Body of pancreas (tissue), 4 donors: ENCODE results near the gene FLII. TPM values are rescaled to one million over a fixed set of nuclear protein-coding genes. Genes with fewer than 3 reads are reported as not detected.
"Not testable (repeated sequence)": the region's sequence is repeated elsewhere in the genome, so short reads cannot be mapped to it uniquely, and the experiment has no call there.

Source experiments
- ATAC-seq: fragments of 150-250 bp; one replicate; pipeline ENCODE4 v1.9.1; 2016
- DNase-seq, 4 donors: peaks; one replicate each; pipeline ENCODE4 v3.0.0-alpha.2; 2019
- H3K27ac ChIP-seq, 4 donors: fragments of 200-600 bp; sonication (generic); 1 replicate in 3 of 4; 2 replicates in 1 of 4; pipeline versions ENCODE4 v1.5.1 to v1.6.1; 2016 to 2019; ENCODE audit warnings: mild to moderate bottlenecking in 1 of 4, mixed read lengths in 1 of 4, moderate library complexity in 1 of 4
- H3K27me3 ChIP-seq, 2 donors: fragments of 200-600 bp; sonication (generic); one replicate each; pipeline ENCODE4 v1.6.0; 2016; ENCODE audit warnings: mild to moderate bottlenecking in 1 of 2
- H3K36me3 ChIP-seq, 2 donors: fragments of 200-600 bp; sonication (generic); replicated peaks in 1 of 2; 2 replicates each; pipeline ENCODE4 v1.5.1; 2016; ENCODE audit warnings: low read depth in 2 of 2; ENCODE audit not compliant: insufficient read depth in 1 of 2
- H3K4me1 ChIP-seq: fragments of 200-600 bp; sonication (generic); one replicate; pipeline ENCODE4 v1.6.0; 2016
- H3K4me3 ChIP-seq, 2 donors: fragments of 200-600 bp; sonication (generic); 1 replicate in 1 of 2; 2 replicates in 1 of 2; pipeline ENCODE4 v1.5.1; 2016 to 2019
- H3K9me3 ChIP-seq, 3 donors: fragments of 200-600 bp; sonication (generic); 1 replicate in 2 of 3; 2 replicates in 1 of 3; pipeline ENCODE4 v1.5.1; 2016
- POLR2A ChIP-seq, 3 donors: fragments of 450-650 bp; IDR thresholded peaks; one replicate each; pipeline ENCODE4 v1.6.1; 2016; ENCODE audit warnings: antibody characterized with exemption in 3 of 3, mild to moderate bottlenecking in 2 of 3
- WGBS, 2 donors: methylation state at CpG; one replicate each; pipeline ENCODE4 v1.1.5; 2017; 5-methylcytosine and 5-hydroxymethylcytosine counted together
- intact Hi-C: fragments of 100-400 bp; cut with DNase I; formaldehyde crosslinking; loops from one replicate; pipeline ENCODE4 v1.15.1; 2023
- total RNA-seq, 2 donors: library from RNA; depleted of rRNA; stranded (reverse); fragments of >200 nt; gene quantifications; one replicate each; pipeline ENCODE4 v1.1.0, GENCODE V29; 2016
- TF ChIP-seq, protein P1 (sequence below), 7 experiments: fragments of 450-650 bp in 4 of 7; fragments of 200-600 bp in 3 of 7; sonication (generic) in 3 of 7; IDR thresholded peaks; one replicate each; pipeline ENCODE4 v1.5.1; 2016 to 2019; ENCODE audit warnings: antibody characterized with exemption in 7 of 7

Gene FLII
- total RNA-seq, 2 donors from 2014 or later, result 154 to 173 TPM

DNA sequence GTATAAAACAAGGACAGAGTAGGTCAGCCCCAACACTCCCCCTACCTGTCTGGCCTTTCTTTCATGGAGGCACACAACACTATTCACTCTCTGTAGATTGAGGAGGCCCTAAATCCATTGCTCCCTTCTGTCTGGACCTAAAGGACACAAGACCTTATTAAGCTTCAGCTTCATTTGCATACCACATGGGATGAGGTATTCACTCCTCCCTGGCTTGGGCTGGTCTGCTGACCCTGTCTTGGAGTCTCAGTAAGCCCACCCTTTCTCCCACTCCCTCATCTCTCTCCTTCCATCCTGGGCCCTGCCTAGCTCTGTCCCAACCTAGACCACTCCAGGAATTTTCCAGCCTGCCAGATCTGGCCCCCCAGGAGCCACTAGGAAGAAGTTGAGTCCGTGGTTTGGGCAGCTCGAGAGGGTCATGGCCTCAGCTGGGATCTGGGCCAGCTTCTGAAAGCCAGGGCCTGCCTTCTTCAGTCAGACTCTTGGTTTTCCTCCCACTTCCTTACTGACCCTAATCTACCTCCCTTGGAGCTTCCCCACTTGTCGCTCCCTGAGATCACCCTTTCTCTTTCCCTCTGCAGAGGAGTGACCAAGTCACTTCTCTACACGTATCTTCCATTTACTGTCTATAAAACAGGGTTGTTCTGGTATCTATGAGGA, 39.7 kb downstream of the FLII start:
- intact Hi-C loops, result no loop called here
- DNase-seq, result peak in 2 of 4 donors; percentile 27 to 38
- TF ChIP-seq, protein P1, sequence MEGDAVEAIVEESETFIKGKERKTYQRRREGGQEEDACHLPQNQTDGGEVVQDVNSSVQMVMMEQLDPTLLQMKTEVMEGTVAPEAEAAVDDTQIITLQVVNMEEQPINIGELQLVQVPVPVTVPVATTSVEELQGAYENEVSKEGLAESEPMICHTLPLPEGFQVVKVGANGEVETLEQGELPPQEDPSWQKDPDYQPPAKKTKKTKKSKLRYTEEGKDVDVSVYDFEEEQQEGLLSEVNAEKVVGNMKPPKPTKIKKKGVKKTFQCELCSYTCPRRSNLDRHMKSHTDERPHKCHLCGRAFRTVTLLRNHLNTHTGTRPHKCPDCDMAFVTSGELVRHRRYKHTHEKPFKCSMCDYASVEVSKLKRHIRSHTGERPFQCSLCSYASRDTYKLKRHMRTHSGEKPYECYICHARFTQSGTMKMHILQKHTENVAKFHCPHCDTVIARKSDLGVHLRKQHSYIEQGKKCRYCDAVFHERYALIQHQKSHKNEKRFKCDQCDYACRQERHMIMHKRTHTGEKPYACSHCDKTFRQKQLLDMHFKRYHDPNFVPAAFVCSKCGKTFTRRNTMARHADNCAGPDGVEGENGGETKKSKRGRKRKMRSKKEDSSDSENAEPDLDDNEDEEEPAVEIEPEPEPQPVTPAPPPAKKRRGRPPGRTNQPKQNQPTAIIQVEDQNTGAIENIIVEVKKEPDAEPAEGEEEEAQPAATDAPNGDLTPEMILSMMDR (IDR thresholded peaks at IDR 0.05), result no peak
- no peak for TF ChIP-seq POLR2A (IDR thresholded peaks at IDR 0.05)
- no peaks in the 10 kb centered on the region for H3K9me3 ChIP-seq
- H3K36me3 ChIP-seq, result no peaks in the 10 kb centered on the region
- H3K27ac ChIP-seq, result no peak overlapping the region
- WGBS, 2 donors, result 41 to 56% methylated on average over 4 of the region's 4 CpGs
- no peaks in the 10 kb centered on the region for H3K4me1 ChIP-seq
- no peaks in the 10 kb centered on the region for H3K27me3 ChIP-seq
- ATAC-seq, result peak; percentile 39
- no peak overlapping the region for H3K4me3 ChIP-seq

DNA sequence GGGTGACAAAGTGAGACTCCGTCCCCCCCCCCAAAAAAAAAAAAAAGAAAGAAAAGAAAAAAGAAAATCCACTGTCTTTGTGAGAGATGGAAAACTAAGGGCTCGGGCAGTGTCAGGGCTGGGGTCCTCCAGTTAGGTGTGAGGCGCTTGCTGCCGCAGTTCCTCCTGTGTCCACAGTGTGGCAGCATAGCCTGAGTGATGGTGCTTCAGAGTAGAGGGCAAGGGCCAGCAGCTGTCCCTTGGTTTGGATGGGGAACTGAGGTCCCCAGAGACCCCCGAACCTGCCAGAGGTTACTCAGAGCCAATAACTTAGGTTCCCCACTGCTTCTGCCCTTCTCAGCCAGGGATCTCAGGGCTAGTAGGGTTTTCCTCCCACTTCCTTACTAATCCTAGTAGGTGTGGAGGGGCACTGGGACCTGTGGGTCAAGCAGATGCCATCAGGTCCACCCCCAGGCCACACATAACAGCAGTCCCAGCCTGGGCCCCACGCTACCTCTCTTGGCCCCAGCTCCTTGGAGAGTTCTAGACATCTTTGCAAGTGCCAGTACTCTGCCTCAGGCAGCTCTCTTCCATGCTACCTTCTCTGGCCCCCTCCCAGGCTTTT, 41.0 kb downstream of the FLII start:
- ATAC-seq (peak; percentile 93), DNase-seq (peak; percentile 80 to 86 (median 81))
- H3K27me3 ChIP-seq, result no peaks in the 10 kb centered on the region
- no peaks in the 10 kb centered on the region for H3K4me1 ChIP-seq
- no peaks in the 10 kb centered on the region for H3K9me3 ChIP-seq
- TF ChIP-seq, protein P1 (IDR thresholded peaks at IDR 0.05), result peak; percentile 82 to 93 (median 89)
- TF ChIP-seq POLR2A (IDR thresholded peaks at IDR 0.05), result no peak
- intact Hi-C loops, result no loop called here
- no peak overlapping the region for H3K4me3 ChIP-seq
- H3K36me3 ChIP-seq, result no peaks in the 10 kb centered on the region
- H3K27ac ChIP-seq, result no peak overlapping the region
- 1 to 9% methylated on average over 5 to 6 of the region's 6 CpGs for WGBS, 2 donors

DNA sequence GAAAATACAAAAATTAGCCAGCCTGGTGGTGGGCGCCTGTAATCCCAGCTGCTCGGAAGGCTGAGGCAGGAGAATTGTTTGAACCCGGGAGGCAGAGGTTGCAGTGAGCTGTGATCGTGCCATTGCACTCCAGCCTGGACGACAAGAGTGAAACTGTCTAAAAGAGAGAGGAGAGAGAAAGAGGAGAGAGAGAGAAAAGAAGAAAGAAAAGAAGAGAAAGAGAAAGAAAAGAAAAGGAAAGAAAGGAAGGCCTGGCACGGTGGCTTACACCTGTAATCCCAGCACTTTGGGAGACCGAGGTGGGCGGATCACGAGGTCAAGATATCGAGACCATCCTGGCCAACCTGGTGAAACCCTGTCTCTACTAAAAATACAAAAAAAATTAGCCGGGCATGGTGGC, 41.6 kb downstream of the FLII start:
- not testable (repeated sequence) for DNase-seq, H3K4me3 ChIP-seq
- 72 to 74% methylated on average over 11 of the region's 11 CpGs for WGBS, 2 donors

DNA sequence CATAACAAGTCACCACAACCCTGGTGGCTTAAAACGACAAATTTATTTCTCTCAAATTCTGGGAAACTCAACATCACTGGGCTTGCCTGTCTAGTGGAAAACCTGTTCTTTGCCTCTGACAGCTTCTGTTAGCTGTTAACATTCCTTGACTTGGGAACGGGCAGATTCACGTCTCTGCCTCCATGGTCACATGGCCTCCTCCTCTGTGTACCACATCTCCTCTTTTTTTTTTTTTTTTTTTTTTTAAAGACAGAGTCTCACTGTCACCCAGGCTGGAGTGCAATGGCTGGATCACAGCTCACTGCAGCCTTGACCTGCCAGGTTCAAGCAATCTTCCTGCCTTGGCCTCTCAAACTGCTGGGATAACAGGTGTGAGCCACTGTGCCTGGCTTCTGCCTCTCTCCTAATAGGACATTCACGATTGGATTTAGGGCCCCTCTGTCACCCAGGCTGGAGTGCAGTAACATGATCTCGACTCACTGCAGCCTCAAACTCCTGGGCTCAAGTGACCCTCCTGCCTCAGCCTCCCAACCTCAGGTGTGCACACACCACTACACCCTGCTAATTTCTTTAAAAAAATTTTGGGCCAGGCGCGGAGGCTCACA, 44.8 kb downstream of the FLII start:
- intact Hi-C loops, result no loop called here
- Histone ChIP-seq H3K36me3 (peaks cover 10 to 13% of the 10 kb centered on the region in 2 donors), H3K4me1 (no peaks in the 10 kb centered on the region), H3K27me3 (no peaks in the 10 kb centered on the region), H3K4me3 (no peak overlapping the region), H3K27ac (no peak overlapping the region), H3K9me3 (no peaks in the 10 kb centered on the region)
- DNase-seq, result no peak
- 69 to 71% methylated on average over 6 to 7 of the region's 7 CpGs for WGBS, 2 donors
- ATAC-seq, result no peak
- TF ChIP-seq, protein P1 (IDR thresholded peaks at IDR 0.05), result no peak
- TF ChIP-seq POLR2A (IDR thresholded peaks at IDR 0.05), result no peak

More for the DNA sequence above, 41.6 kb downstream of the FLII start:
- H3K27me3 ChIP-seq, H3K27ac ChIP-seq, ATAC-seq, H3K9me3 ChIP-seq, H3K36me3 ChIP-seq, intact Hi-C loops, H3K4me1 ChIP-seq: not testable (repeated sequence)

DNA sequence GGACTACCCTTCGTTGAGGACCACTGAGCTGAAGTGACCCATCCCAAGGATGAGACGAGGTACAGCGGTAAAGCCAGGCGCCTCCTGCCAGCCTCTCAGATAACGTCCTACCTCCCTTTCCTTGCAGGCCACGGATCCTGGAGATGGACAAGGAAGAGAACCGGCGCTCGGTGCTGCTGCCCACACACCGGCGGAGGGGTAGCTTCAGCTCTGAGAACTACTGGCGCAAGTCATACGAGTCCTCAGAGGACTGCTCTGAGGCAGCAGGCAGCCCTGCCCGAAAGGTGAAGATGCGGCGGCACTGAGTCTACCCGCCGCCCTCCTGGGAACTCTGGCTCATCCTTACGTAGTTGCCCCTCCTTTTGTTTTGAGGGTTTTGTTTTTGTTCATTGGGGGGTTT, 50.4 kb downstream of the FLII start:
- DNase-seq (no peak), ATAC-seq (no peak)
- Histone ChIP-seq H3K4me3 (no peak overlapping the region), H3K27me3 (no peaks in the 10 kb centered on the region), H3K36me3 (peaks cover 14 to 22% of the 10 kb centered on the region in 2 donors), H3K9me3 (no peaks in the 10 kb centered on the region), H3K4me1 (peaks cover 29% of the 10 kb centered on the region), H3K27ac (no peak overlapping the region)
- intact Hi-C loops, result no loop called here
- 84 to 90% methylated on average over 15 to 19 of the region's 19 CpGs for WGBS, 2 donors
- TF ChIP-seq, protein P1 (IDR thresholded peaks at IDR 0.05), result no peak
- no peak for TF ChIP-seq POLR2A (IDR thresholded peaks at IDR 0.05)
